ENCODE measurements around the gene PELI2.

DNA sequence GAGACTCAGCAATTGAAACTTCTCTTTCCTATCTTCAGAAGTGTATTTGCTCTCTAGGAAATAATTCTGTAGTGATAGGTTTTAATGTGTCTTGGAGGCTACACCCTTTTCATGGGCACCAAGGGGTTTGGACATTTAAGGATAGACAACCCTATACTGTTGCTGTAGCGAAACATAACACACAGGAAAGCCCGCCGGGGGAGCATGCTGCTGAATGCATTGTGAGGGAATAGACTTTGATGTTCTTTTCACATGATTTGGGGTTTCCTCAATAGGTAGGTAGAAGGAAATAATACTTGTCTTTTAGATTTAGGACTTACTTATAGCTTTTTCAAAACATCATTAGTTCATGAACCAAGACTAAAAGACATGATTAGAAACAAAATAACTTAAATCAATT lies 97.0 kb downstream of the PELI2 start:
- TF ChIP-seq, protein P1, sequence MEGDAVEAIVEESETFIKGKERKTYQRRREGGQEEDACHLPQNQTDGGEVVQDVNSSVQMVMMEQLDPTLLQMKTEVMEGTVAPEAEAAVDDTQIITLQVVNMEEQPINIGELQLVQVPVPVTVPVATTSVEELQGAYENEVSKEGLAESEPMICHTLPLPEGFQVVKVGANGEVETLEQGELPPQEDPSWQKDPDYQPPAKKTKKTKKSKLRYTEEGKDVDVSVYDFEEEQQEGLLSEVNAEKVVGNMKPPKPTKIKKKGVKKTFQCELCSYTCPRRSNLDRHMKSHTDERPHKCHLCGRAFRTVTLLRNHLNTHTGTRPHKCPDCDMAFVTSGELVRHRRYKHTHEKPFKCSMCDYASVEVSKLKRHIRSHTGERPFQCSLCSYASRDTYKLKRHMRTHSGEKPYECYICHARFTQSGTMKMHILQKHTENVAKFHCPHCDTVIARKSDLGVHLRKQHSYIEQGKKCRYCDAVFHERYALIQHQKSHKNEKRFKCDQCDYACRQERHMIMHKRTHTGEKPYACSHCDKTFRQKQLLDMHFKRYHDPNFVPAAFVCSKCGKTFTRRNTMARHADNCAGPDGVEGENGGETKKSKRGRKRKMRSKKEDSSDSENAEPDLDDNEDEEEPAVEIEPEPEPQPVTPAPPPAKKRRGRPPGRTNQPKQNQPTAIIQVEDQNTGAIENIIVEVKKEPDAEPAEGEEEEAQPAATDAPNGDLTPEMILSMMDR (IDR thresholded peaks at IDR 0.05; ENCODE audit: poor library complexity): no peak
- TF ChIP-seq EZH2 (IDR thresholded peaks at IDR 0.05; ENCODE audit: borderline replicate concordance) (no peak), EZH2phosphoT487 (IDR thresholded peaks at IDR 0.05; ENCODE audit: low read depth, severe bottlenecking, unreplicated experiment) (no peak)

Data from hepatocyte (in vitro differentiated cells).